NCI-H128 (cell line): ENCODE results near the gene PPIL1.

ENCODE experiments used
- DNase-seq: peaks from one replicate; lab custom pipeline; 2025; ENCODE audit not compliant: unreplicated experiment; lab: John Stamatoyannopoulos, UW

PPIL1 gene

DNA sequence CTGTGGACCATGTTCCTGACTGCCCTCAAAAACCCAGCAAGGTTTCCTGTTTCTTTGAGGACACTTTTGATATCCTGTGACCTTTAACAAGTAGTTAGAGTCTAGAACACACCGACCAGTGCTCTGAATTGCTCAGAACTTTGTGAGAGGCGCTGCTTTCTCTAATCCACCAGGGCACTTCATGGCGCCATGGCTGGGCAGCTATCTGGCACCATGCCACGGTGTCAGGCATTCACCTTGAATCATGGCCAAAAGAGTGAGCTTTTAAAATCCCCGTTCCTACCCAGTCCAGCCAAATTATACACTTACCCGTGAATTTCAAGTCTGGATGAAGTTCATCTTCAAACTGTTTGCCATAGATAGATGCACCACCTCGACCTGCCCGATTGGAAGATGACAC, 18.3 kb downstream of the PPIL1 start:
- DNase-seq, result no peak

- no peak for DNase-seq
Measured at GRCh38 chr6:36855750-36856149, 18.9 kb downstream of the PPIL1 start.

DNA sequence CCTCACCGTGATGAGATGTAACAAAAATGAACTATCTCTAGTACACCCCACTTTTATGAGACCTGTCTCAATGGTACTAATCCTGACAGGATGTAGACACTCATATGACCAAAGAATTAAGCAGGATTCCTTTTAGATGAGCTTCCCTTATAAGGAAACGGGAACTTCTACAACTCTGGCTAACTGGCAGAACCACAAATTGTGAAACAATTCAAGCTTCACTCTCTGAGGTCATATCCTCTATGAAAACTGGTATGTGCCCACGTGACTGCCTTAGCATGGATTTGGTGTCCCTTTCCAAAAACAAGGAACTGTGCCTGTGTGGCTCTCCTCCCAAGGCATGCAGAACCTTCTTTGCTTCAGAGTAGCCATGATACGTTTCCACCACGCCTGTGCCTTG, 21.3 kb downstream of the PPIL1 start:
- no peak for DNase-seq

- DNase-seq, result no peak
Measured at GRCh38 chr6:36852481-36853147, 22.0 kb downstream of the PPIL1 start.

GRCh38 chr6:36851626-36852025, 23.0 kb downstream of the PPIL1 start:
- DNase-seq, result no peak

DNA sequence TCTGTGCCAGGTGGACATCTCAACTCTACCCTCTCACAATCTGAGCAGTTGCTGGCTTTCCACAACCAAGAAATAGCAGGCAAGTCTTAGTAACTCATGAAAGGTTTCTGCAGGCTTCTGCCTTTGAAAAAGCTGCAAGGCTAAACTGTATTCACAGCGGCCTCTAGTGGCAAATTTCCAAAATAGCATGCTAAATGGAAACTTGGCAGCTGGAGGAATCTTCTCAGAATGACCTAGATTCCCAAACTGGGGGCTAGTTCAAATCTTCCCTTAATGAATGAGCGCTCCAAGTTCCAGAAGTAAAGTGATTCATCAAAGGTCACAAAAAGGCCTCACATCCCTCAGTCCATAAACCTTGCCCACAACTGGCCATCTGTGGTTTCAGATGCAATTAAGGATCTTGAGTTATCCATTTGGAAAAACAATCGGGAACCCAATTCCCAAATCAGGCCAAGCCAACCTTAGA, 23.4 kb downstream of the PPIL1 start:
- peak; percentile 50 for DNase-seq

DNA sequence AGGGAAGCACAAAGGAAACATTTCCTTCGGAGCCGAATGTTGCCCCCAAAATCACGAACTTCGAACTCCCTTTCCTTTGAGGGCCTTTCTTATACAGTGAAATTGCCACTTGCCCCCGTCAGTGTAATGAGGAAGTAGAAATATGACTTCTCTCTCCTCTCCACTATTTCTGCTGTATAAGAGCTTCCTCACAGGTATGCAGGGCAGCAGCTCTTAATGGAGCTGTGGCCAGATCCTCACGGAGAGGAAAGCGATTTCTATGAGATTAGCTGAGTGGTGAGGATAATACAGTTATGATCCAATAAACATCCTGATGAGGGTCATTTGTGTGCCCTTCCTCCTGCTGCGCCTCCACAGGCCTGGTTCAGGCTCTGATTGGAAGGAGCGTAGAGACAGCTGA, 24.6 kb downstream of the PPIL1 start:
- DNase-seq, result no peak

DNA sequence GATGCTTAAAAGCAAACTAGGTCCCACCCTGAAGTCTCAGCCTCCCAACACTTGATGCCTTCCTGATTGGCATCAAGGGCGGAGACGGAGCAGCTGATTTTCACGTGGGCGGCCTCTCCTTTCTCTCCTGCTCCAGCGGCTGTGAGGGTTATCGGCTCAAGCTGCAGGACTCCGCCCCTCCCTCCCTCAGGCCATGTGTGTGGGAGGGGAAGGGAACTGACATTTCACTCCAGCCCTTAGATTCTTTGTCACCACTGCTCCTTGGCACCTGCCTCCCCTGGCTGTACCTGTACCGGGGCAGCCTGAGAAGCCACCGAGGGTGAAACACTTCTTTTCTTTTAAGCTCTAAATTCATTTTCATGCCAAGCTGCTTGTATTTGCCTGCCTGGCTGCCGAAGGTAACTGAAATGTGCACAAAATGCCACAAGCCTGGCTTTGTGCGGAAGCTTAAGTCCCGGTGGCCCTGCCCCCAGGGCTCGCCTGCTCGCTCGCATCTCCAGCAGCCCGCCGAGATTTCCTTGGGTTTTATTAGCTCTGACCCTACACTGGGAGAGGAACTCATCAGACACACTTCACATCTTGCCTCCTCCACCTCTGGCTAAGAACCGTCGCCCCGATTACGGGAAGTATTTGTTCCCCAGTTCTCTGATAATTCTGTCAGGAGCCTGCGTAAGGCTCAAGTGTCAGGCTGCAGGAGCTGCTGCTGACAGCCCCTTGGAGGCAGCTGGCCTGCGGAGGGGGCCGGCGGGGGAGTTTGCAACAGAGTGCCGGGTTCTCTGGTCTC, 25.8 kb downstream of the PPIL1 start:
- peak; percentile 25 for DNase-seq

GRCh38 chr6:36847991-36848390, 26.6 kb downstream of the PPIL1 start:
- DNase-seq, result no peak

DNA sequence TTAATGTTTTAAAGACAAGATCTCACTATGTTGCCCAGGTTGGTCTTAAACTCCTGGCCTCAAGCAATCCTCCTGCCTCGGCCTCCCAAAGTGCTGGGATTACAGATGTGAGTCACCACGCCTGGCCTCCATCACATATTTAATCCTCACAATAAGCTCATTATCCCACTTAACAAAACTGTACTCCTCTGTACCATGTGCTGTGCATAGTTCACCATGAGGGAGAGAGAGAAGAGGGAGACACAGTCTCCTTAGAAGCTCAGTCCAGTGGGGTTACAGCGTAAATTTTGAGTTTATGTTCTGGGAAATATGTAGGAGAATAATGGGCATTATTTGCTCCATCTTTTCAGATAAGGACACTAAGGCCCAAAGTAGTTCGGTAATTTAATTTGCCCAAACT, 27.5 kb downstream of the PPIL1 start:
- no peak for DNase-seq

DNA sequence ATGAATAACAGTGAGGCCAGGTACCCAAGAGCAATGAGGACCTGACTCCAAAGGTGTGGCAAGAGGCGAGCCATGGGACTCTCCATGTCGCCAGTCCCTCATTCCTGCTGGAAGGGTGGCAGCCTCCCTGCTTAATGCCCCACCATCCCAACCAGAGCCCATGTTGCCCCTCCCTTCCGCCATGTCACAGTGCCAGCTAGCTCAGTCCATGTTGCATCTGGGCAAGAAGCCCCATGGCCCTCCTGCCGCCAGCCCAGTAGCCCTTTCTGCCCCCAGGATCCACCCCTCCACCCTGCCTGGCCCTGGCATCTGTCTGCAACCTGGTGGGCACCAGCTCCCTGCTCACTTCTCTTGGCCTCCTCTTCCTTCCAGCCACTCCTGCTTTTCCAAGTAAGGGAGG, 29.4 kb downstream of the PPIL1 start:
- DNase-seq, result no peak

DNA sequence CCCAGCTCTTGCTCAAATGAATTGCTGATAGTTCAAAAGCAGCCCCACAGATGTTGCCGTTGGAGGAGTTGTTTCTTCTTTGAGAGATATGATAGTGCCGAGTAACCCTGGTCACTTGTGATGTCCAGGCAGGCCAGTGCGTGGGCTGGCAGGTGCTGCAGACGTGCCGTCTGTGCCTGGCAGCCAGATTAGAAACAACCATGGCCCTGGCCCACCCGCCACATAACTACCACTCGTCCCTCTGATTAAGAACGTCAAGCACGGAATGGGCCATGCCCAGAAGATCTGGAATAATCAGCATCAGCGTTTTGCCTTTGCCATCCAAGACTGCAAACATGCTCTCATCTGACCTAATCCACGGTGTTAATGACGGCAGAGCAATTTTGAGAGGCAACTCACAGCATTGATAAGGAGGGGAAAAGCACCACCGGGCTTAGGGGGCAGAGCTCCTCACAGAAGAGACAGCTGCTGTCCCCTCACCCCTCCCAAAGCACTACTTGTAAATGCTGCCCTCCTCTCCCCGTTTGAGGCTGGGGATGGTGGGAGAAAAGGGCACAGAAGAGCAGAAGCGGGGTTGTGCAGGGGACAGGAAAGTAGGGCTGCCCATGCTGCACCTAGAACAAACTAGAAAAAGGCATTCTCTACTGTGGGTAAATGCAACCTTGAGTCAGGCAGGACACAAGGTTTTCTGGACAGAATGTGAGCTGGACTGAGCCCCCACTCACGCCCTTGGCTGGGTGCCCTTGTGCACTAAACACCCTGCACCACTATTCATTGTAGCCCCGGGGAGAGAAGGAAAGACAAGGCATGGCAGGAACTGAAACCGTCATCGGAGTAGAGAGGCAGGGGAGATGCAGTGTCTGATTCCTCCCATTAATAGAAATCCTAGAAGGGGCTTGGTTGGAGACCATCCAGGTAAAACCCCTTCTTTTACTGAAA, 30.1 kb downstream of the PPIL1 start:
- no peak for DNase-seq

- no peak for DNase-seq
Measured at GRCh38 chr6:36843170-36843569, 31.4 kb downstream of the PPIL1 start.

GRCh38 chr6:36841756-36842155, 32.8 kb downstream of the PPIL1 start:
- no peak for DNase-seq

- no peak for DNase-seq
Measured at GRCh38 chr6:36840432-36841403, 33.9 kb downstream of the PPIL1 start.

DNA sequence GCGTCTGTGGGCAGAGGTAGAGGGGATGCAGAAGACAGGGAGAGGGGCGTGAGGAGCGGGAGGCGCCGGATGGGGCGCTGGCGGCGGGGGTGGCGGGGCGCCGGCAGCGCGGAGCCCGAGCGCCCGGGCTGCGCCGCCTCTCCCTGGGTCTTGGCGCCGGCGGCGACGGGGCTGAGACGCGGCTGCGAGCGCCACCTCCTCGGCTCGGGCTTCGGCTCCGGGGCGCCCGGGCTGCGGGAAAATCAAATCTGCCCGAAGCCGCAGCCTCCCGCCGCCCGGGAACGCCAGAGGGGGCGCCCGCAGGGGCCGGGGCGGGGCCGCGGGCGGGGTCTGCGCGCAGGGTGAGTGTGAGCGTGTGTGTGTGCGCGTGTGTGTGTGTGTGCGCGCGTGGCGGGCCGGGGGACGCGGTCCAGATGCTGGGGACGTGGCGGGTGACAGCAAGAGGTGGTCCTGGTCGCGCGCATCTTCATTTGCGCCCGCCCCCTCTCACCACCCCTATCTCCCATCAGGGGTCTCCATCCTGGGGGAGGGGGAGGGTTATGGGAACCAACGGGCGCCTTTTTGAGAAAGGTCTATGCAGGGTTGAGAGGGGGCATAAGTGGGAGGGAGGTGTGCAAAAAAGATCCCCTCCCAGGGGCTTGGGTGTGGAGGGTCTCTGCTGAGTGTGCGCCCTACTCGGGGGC, 34.7 kb downstream of the PPIL1 start:
- DNase-seq, result no peak

DNA sequence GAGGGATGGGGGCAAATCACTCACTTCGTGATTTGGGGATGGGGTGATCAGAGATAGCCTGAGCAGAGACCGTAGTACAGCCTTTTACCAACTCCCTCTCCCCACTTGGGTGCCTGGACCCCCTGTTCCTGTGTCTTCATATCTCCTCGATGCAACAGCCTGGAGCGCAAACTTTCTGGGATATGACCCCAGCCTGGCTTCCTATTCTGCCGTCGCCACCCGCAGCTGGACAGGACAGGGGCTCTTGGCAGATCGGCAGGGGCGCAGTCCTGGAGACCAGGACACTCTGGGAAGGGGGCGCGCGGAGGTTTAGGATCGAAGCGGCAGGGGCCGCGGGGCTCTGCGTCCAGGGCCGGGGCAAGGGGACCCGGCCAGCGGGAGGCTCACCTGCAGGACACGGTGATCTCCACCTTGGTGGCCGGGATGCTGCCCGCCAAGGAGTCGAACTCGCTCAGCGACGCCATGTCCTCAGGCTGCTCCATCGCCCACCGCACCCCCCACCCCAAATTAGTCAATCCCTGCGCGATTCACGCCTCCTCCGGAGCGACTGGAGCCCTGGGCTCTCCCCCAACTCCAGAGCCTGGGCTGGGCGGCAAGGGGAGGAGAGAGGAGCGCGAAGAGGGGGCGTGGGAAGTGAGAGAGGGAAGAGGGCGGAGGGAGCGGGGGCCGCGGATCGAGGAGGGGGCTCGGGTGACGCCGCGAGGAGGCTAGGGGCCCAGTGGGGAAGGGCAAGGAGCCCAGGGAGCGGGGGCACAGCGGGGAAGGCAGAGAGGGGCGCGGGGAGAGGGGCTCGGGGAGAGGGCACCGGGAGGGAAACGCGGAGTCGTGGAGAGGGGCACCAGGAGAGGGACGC, 35.5 kb downstream of the PPIL1 start, which contains the start of gene CPNE5:
Gene CPNE5 (minus strand): TSS at position 549 of the 853 bp plus-strand sequence. CDS start 67 bp downstream, at position 482.
- peak; percentile 24 for DNase-seq

GRCh38 chr6:36837686-36838085, 36.9 kb downstream of the PPIL1 start:
- no peak for DNase-seq

GRCh38 chr6:36837022-36837339, 37.6 kb downstream of the PPIL1 start:
- DNase-seq, result no peak
